Measurements from ENCODE around the gene PRKAA1. TPM values are rescaled to one million over a fixed set of nuclear protein-coding genes. Genes with fewer than 3 reads are reported as not detected.
"Not testable (repeated sequence)": the region's sequence is repeated elsewhere in the genome, so short reads cannot be mapped to it uniquely, and the experiment has no call there.

Gene PRKAA1
- total RNA-seq, 1 donor: 152 TPM

DNA sequence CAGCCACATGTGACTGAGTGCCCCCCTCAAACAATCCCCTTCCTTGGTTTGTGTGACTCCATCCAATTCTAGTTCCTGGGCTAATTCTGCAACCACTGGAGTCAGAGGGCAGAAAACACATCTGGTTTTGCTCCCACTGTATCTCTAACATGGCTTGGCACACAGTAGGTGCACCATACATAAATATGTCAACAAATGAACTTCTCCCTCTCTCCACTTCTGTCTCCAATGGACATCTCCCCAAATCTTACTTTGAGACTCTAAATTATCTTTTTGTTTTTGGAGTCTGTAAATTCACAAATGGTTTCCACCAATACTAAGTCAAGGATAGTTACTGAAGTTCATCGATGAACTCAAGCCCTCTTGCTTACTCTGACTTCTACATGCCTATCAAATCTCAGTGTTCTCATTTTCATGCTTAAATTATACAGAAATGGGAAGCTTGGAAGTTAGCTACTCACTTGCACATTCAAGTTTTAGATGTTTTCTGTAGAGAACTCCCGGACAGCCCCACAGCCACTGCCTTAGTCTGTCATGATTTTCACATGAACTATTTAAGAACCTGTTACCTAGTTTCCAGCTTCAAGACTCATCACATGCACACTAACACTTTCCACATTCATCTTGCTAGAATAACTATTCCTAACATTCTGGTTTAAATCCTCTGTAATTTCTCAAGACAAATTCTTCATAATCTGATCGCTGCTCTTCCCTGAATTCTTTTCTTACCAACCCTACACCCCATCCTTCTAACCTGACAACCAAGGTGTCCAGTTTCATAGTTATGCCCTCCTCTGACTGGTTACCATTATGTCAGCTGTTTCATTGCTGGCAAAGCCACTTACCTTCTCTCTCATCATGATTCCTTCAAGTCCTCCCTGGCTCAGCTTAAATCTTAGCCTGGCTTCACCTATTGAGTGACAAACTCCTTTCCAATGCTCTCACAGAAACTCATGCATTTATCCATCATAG lies 30.8 kb upstream of the PRKAA1 start:
- no peaks in the 10 kb centered on the region for H3K9me3 ChIP-seq (ENCODE audit: low read depth, low read length)
- H3K27me3 ChIP-seq (ENCODE audit: insufficient read depth, low read length): no peaks in the 10 kb centered on the region
- H3K4me3 ChIP-seq (ENCODE audit: low read length): no peak overlapping the region
- H3K4me1 ChIP-seq (ENCODE audit: insufficient read depth, low read length): peaks cover 11% of the 10 kb centered on the region

DNA sequence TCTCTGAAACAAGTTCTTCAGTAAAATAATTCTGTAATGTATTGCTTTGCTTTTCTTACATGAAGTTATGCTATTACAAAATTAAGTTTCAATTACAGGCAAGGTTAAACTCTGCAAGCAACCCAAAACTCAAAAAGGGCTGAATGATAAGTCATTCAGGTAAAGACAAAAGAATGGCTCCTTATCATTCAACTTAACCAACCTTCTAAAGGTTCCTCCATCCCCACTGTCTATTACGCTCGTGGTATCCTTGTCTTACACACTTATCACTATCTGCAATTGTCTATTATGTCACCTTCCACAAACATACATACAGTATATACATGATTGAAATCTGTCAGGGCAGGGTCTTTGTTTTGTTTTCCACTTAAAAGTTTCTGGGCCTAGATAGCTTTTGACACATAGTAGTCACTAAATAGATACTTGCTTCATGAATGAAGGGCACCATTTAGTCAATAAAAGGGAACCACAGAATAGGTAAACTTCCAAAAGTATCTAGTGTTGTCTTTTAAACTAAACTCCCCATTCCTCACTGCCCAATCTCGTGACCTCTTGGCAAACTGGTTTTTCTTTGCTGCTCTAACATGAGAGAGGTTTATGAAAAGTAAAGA lies 30.0 kb upstream of the PRKAA1 start:
- H3K4me1 ChIP-seq (ENCODE audit: insufficient read depth, low read length): peaks cover 2% of the 10 kb centered on the region
- no peaks in the 10 kb centered on the region for H3K9me3 ChIP-seq (ENCODE audit: low read depth, low read length)
- H3K27me3 ChIP-seq (ENCODE audit: insufficient read depth, low read length): no peaks in the 10 kb centered on the region
- no peak overlapping the region for H3K4me3 ChIP-seq (ENCODE audit: low read length)

GRCh38 chr5:40827188-40827977 lies 29.2 kb upstream of the PRKAA1 start:
- H3K9me3 ChIP-seq (ENCODE audit: low read depth, low read length): no peaks in the 10 kb centered on the region
- no peaks in the 10 kb centered on the region for H3K27me3 ChIP-seq (ENCODE audit: insufficient read depth, low read length)
- no peaks in the 10 kb centered on the region for H3K4me1 ChIP-seq (ENCODE audit: insufficient read depth, low read length)
- no peak overlapping the region for H3K4me3 ChIP-seq (ENCODE audit: low read length)

DNA sequence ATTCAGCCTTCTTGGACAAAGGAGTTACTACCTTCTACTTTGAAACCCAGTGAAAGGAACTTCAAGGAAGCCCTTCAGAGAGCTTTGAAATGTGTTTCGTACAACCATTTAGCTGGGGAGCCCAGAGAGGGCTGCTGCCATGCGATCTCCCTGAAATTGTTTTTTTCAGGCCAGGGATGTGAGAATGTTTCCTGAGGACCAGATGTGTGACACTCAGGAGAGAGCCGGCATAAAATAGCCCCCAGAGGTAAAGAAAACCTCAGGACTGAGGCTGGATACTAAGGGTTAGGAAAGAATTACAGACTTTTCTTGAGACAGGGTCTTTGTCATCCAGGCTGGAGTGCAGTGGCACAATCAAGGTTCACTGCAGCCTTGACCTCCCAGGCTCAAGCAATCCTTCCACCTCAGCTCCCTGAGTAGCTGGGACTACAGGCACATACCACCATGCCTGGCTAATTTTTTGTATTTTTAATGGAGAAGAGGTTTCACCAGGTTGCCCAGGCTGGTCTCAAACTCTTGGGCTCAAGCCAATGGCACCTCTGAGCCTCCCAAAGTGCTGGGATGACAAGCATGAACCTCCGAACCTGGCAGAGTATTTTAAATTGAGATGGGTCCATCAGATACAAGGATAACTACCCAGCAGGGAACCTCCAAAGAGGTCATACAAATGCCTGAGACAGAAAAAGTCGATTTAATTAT lies 28.5 kb upstream of the PRKAA1 start:
- Histone ChIP-seq H3K27me3 (ENCODE audit: insufficient read depth, low read length) (no peaks in the 10 kb centered on the region), H3K4me1 (ENCODE audit: insufficient read depth, low read length) (no peaks in the 10 kb centered on the region), H3K9me3 (ENCODE audit: low read depth, low read length) (no peaks in the 10 kb centered on the region), H3K4me3 (ENCODE audit: low read length) (no peak overlapping the region)

DNA sequence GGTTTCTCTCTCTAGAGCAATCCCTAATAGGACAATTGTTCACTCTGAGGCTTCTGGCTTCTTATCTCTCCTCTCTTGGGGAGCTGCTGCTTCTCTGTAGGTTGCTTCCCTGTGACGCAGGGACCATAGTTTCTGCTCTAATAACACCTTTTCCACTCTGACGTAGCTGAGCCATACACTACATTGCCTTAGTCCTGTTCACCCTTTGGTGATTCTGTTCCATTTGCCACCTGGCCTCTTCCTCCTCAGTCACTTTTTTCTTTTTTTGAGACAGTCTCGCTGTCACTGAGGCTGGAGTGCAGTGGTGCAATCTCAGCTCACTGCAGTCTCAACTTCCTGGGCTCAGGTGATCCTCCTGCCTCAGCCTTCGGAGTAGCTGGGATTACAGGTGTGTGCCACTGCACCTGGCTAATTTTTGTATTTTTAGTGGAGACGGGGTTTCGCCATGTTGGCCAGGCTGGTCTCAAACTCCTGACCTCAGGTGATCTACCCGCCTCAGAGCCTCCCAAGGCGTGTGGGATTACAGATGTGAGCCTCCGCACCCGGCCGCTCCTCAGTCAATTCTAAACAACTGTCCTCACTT lies 27.4 kb upstream of the PRKAA1 start:
- not testable (repeated sequence) for H3K27me3 ChIP-seq (ENCODE audit: insufficient read depth, low read length); H3K4me1 ChIP-seq (ENCODE audit: insufficient read depth, low read length); H3K4me3 ChIP-seq (ENCODE audit: low read length); H3K9me3 ChIP-seq (ENCODE audit: low read depth, low read length)

DNA sequence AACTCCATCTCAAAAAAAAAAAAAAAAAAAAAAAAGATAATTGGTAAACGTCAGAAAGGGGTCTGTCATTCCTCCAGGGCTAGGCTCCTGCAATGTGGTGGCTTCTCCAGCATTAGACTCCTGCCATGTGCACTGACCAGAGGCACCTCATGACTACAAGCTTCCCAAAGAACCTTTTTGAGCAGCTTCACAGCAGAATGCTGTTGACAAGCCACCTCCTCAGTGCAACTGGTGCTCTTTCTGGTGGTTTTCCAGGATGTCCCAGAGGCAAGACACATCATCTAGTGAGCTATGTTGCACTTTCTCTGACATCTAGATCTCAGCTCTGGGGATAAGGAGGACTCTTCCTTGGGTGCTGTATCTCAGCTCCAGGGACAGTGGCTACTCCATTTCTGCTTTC lies 25.3 kb upstream of the PRKAA1 start:
- no peaks in the 10 kb centered on the region for H3K4me1 ChIP-seq (ENCODE audit: insufficient read depth, low read length)
- no peaks in the 10 kb centered on the region for H3K9me3 ChIP-seq (ENCODE audit: low read depth, low read length)
- no peaks in the 10 kb centered on the region for H3K27me3 ChIP-seq (ENCODE audit: insufficient read depth, low read length)
- no peak overlapping the region for H3K4me3 ChIP-seq (ENCODE audit: low read length)

GRCh38 chr5:40813698-40814281 lies 15.6 kb upstream of the PRKAA1 start:
- Histone ChIP-seq H3K9me3 (ENCODE audit: low read depth, low read length) (no peaks in the 10 kb centered on the region), H3K4me1 (ENCODE audit: insufficient read depth, low read length) (no peaks in the 10 kb centered on the region), H3K4me3 (ENCODE audit: low read length) (no peak overlapping the region), H3K27me3 (ENCODE audit: insufficient read depth, low read length) (no peaks in the 10 kb centered on the region)

- Histone ChIP-seq H3K4me3 (ENCODE audit: low read length) (no peak overlapping the region), H3K9me3 (ENCODE audit: low read depth, low read length) (no peaks in the 10 kb centered on the region), H3K4me1 (ENCODE audit: insufficient read depth, low read length) (no peaks in the 10 kb centered on the region), H3K27me3 (ENCODE audit: insufficient read depth, low read length) (no peaks in the 10 kb centered on the region)
Observed at GRCh38 chr5:40812125-40812524, 14.0 kb upstream of the PRKAA1 start.

DNA sequence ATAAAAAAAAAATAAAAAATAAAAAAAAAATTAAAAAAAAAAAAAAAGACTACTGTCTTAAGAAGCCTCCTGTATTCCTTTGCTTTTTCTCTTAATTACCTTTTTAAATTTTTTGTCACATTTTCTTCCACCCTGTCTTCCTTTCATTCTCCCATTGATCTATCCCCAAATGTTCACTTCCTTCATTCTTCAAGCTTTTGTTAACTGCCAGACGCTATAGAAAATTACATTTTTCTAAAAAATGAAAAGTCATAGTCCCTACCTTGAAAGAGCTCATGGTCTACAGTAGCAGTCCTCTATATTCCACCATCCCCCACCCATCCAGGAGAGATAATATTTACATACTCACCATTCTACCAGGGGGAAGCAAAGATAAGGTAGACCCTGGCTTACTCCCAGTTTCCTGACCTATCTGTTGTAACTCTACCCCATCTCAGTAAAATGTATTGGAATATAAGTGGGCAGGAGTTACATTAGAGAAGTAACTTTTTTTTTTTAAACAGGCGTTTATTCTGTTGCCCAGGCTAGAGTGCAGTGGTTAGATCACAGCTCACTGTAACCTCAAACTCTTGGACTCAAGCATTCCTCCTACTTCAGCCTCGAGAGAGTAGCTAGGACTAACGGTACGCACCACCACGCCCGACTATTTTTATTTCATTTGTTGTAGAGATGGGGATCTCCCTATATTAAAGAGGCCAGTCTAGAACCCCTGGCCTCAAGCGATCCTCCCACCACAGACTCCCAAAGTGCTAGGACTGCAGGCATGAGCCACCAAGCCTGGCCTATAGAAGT lies 3.8 kb upstream of the PRKAA1 start:
- Histone ChIP-seq H3K4me3 (ENCODE audit: low read length) (no peak overlapping the region), H3K27me3 (ENCODE audit: insufficient read depth, low read length) (no peaks in the 10 kb centered on the region), H3K9me3 (ENCODE audit: low read depth, low read length) (no peaks in the 10 kb centered on the region), H3K4me1 (ENCODE audit: insufficient read depth, low read length) (peaks cover 6% of the 10 kb centered on the region)

DNA sequence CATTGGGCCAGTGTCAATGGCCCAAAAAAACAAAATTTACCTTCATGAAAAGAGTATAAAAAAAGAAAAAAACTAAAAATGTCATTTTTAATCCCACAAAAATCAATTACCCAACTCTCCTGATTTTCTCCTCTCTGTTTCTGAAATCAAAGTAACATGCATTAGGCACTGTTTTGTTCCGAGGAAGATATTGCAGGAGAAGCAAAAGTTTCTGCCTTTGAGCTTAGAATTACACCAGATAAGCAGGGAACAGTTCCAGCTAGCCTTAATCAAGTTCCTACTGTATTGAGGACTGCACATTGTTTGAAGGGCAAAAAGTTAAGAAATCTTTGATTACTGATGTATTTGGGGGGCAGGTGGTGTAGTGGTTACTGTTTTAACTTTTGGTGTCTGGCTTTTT lies 1.1 kb upstream of the PRKAA1 start:
- Histone ChIP-seq H3K27me3 (ENCODE audit: insufficient read depth, low read length) (no peaks in the 10 kb centered on the region), H3K4me3 (ENCODE audit: low read length) (no peak overlapping the region), H3K4me1 (ENCODE audit: insufficient read depth, low read length) (peaks cover 23% of the 10 kb centered on the region), H3K9me3 (ENCODE audit: low read depth, low read length) (no peaks in the 10 kb centered on the region)

DNA sequence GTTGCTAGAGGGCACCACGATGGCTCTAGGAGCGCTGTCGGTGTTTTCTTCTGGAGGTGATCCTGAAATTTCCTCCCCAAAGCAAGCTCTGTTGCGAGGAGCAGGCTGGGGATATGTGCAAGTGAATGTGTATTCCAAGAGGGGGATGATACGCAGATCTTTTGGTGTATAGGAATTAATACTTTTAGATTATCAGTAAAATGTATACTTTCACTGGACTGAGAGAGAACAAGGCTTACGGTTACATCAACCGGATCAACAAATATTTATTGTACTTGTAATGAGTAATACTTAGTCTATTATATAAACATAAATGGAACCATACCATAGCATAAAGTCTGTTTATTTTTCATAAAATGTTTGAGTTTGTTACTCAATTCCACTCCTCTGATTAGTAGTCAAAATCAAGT lies 632 bp upstream of the PRKAA1 start:
- H3K27me3 ChIP-seq (ENCODE audit: insufficient read depth, low read length): no peaks in the 10 kb centered on the region
- no peaks in the 10 kb centered on the region for H3K9me3 ChIP-seq (ENCODE audit: low read depth, low read length)
- peaks cover 23% of the 10 kb centered on the region for H3K4me1 ChIP-seq (ENCODE audit: insufficient read depth, low read length)
- peak overlapping the region; percentile 89 for H3K4me3 ChIP-seq (ENCODE audit: low read length)

DNA sequence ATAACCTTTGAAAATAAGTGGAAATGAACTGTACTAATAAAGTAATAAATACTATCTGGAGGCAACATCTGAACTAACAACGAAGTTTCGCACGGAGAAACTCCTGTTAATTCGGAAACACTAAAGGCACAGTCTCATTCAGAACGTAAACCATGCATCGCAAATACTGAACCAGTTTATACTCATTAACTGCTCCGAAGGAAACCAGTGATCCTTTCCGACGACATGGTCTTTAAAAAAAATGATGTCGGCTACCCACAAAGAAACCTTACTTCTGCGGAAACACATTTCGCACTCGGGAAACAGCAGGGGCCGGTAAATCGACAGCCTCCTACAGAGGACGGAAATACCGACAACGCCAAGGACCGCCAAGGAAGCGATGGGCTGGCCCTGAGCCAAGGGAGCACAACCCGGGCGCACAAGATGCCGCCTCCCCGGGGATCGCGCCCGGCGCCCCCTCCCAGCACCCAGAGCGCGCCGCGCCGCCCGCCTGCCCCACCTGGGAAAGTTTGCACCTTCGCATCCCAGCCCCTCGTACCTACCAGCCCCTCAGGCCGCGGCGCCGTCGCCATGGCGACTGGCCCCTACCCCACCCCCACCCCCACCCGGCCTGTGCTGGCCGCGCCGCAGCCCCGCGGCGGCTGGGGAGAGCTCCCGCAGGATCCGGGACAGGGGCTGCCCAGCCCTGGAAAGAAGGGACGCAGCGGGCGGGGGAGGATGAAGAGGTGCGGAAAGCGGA lies 732 bp downstream of the PRKAA1 start:
- no peaks in the 10 kb centered on the region for H3K27me3 ChIP-seq (ENCODE audit: insufficient read depth, low read length)
- no peaks in the 10 kb centered on the region for H3K9me3 ChIP-seq (ENCODE audit: low read depth, low read length)
- H3K4me3 ChIP-seq (ENCODE audit: low read length): peak overlapping the region; percentile 76
- H3K4me1 ChIP-seq (ENCODE audit: insufficient read depth, low read length): peaks cover 23% of the 10 kb centered on the region

- Histone ChIP-seq H3K4me1 (ENCODE audit: insufficient read depth, low read length) (peaks cover 23% of the 10 kb centered on the region), H3K4me3 (ENCODE audit: low read length) (no peak overlapping the region), H3K27me3 (ENCODE audit: insufficient read depth, low read length) (no peaks in the 10 kb centered on the region), H3K9me3 (ENCODE audit: low read depth, low read length) (no peaks in the 10 kb centered on the region)
Observed at GRCh38 chr5:40796487-40796889, 1.7 kb downstream of the PRKAA1 start.
